Activated CD8-positive, alpha-beta T cell treated with anti-CD3 and anti-CD28 coated beads for 36 hours (primary cell): ENCODE measurements around the gene CLN6. TPM values are rescaled to one million over a fixed set of nuclear protein-coding genes. Genes with fewer than 3 reads are reported as not detected.

Experiments
- ATAC-seq: fragments of 200-7000 bp; cut with Tn5 transposase; one replicate; pipeline ENCODE4 v1.10.0; 2021; ENCODE audit warnings: mild to moderate bottlenecking, moderate library complexity
- CTCF ChIA-PET: fragments of 350-600 bp; sonication (Branson Sonifier 250); formaldehyde crosslinking; loops from one replicate; lab custom pipeline; 2021; ENCODE audit warnings: antibody characterized with exemption; lab: Charles Lee
- POLR2A ChIA-PET: fragments of 350-600 bp; sonication (Branson Sonifier 250); formaldehyde crosslinking; loops from one replicate; lab custom pipeline; 2021; ENCODE audit warnings: antibody characterized with exemption; lab: Charles Lee
- DNase-seq: peaks from one replicate; pipeline ENCODE4 v3.0.0-alpha.2; 2020
- H3K27ac Mint-ChIP-seq: one replicate; pipeline ENCODE4 v1.8.0; 2021; ENCODE audit warnings: mild to moderate bottlenecking, mixed read lengths
- H3K27me3 Mint-ChIP-seq: one replicate; pipeline ENCODE4 v1.8.0; 2021; ENCODE audit warnings: mixed read lengths
- H3K36me3 Mint-ChIP-seq: one replicate; pipeline ENCODE4 v1.8.0; 2021; ENCODE audit warnings: low read depth, mixed read lengths
- H3K4me1 Mint-ChIP-seq: one replicate; pipeline ENCODE4 v1.8.0; 2021; ENCODE audit warnings: low read depth, mixed read lengths
- H3K4me3 Mint-ChIP-seq: one replicate; pipeline ENCODE4 v1.8.0; 2021; ENCODE audit warnings: mild to moderate bottlenecking, moderate library complexity, mixed read lengths
- H3K9me3 Mint-ChIP-seq: one replicate; pipeline ENCODE4 v1.8.0; 2021; ENCODE audit warnings: mixed read lengths
- CTCF ChIP-seq: fragments of 200-600 bp; IDR thresholded peaks from one replicate; pipeline ENCODE4 v1.8.0; 2022; ENCODE audit warnings: antibody characterized with exemption, mild to moderate bottlenecking
- intact Hi-C: fragments of 100-400 bp; cut with micrococcal nuclease; formaldehyde crosslinking; loops from one replicate; pipeline ENCODE4 v1.10.0; 2022
- total RNA-seq, 2 experiments: library from RNA; stranded (reverse); gene quantifications; one replicate each; pipeline ENCODE4 v1.2.3, GENCODE V29; 2021

CLN6 gene
- total RNA-seq, 2 experiments from 2014 or later, result 43.1 to 47.2 TPM

- intact Hi-C loops, result no loop called here
- Mint-ChIP-seq H3K36me3 (no peaks in the 10 kb centered on the region), H3K27ac (no peak overlapping the region), H3K27me3 (no peaks in the 10 kb centered on the region), H3K9me3 (no peaks in the 10 kb centered on the region), H3K4me3 (no peak overlapping the region), H3K4me1 (no peaks in the 10 kb centered on the region)
- CTCF ChIA-PET, result no interaction called here
- ATAC-seq, result no peak
- DNase-seq, result no peak
- TF ChIP-seq CTCF, result no peak
- POLR2A ChIA-PET, result interaction anchor here (0.7 to 1.1 kb wide), 2 partner anchors 9 to 16 kb away, joined by 3 read pairs; no protein-coding TSS in a partner anchor
Measured at GRCh38 chr15:68201879-68202261, 27.7 kb downstream of the CLN6 start.

DNA sequence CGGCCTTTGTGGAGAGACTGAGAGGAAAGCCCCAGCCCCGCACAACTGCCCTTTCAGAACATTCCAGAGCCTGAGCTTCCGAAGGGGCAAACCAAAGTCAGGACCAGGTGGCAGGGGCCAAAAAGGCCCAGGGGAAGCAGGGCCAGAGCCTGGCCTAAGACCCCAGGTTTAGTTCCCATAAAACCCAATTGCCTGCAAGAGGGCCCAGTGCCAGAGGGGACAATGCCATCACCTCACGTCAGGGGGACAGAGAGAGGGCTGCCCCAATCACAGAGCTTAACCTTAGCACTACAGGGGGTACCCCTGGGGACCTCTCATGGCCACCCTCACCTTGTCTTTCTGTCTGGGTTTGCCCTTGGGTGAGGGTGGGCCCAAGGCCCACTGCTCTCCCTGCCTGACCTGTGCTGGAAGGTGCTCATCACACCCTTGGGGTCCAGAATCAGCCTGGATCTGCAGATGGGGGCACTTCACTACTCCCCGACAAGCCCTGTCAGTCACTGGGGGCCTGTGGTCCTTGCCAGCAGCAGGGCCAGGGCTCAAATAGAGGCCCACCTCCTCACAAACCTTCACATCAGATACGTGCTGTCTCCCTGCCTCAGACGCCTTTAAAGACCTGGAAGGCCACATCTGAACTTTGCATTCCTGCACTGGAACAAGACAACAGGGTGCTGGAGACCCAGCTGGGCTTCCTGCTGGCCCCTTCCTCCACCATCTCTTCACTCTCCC is 28.2 kb downstream of the CLN6 start:
- ChIA-PET CTCF (no interaction called here), POLR2A (interaction anchor here (0.7 to 1.1 kb wide), 2 partner anchors 8 to 15 kb away, joined by 3 read pairs; no protein-coding TSS in a partner anchor)
- no peak for TF ChIP-seq CTCF
- intact Hi-C loops, result no loop called here
- Mint-ChIP-seq H3K9me3 (no peaks in the 10 kb centered on the region), H3K36me3 (no peaks in the 10 kb centered on the region), H3K27ac (no peak overlapping the region), H3K4me3 (no peak overlapping the region), H3K27me3 (no peaks in the 10 kb centered on the region), H3K4me1 (no peaks in the 10 kb centered on the region)
- ATAC-seq (no peak), DNase-seq (no peak)

DNA sequence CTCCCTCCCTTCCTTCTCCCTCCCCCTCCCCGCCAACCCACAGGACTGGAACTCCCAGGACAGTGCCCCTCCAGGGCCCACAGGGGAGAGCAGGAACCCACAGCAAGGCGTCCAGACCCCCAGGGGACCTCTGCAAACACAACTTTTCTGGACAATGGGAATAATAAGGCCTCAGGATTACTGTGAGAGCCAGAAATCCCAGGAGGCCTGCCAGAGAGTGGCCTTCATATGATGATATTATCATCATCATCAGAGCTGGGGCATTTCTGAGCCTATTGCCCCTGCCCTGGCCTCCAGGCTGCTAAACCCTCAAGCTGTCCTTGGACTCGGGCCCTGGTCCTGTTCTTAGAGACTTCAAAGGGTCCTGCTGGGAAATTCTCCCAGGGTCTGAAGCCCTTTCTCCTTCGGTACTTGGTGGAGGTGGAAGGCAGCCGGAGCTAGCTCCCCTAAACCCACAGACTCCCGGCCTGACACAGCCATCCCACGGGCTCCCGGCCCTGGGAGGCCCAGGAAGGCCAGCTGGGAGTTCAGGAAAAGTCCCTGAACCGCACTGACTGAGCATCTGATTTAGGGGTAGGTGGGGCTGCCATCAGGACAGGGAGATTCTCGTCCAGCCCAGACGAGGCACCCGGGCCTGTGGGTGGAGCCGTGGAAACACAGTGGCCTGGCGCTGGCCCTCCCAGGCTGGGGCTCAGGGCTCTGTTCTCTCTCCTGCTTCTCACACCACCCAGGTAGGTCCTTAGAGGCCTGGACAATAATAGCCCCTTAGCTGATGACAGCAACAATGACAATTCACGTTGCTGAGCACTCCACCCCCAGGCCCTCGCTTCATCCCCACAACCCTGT is 29.3 kb downstream of the CLN6 start:
- Mint-ChIP-seq H3K36me3 (no peaks in the 10 kb centered on the region), H3K4me3 (no peak overlapping the region), H3K27me3 (no peaks in the 10 kb centered on the region), H3K27ac (no peak overlapping the region), H3K9me3 (no peaks in the 10 kb centered on the region), H3K4me1 (no peaks in the 10 kb centered on the region)
- ATAC-seq (no peak), DNase-seq (no peak)
- intact Hi-C loops, result no loop called here
- ChIA-PET CTCF (interaction anchor here (0.9 kb wide), 1 partner anchor 9 kb away, joined by 3 read pairs; no protein-coding TSS in a partner anchor), POLR2A (no interaction called here)
- no peak for TF ChIP-seq CTCF

DNA sequence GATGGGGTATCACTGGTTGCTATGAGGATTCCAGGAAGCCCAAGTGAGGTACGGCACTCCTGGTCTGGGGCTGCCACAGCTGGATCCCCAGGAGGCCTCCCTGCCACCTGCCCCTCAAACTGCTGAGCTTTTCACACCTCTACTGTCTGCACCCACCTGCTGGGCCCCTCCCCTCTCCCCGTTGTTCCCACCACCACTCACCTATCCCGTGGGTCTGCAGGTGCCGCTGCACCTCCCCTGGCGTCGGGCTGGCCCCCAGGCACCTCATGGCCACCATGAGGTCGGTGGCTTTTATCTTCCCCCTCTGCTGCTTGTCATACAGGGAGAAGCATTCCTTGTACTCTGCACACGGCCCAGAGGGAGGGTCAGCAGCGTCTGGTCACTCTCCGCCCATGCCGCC is 30.2 kb downstream of the CLN6 start:
- POLR2A ChIA-PET, result interaction anchor here (1.1 kb wide), 1 partner anchor 30 kb away, joined by 3 read pairs; the partner anchor contains the start of gene CLN6

More for the DNA sequence above, 30.2 kb downstream of the CLN6 start:
- no peaks in the 10 kb centered on the region for H3K9me3 Mint-ChIP-seq
- TF ChIP-seq CTCF, result no peak
- CTCF ChIA-PET, result interaction anchor here (1.0 kb wide), 1 partner anchor 11 kb away, joined by 3 read pairs; no protein-coding TSS in a partner anchor
- H3K4me1 Mint-ChIP-seq, result no peaks in the 10 kb centered on the region
- H3K27ac Mint-ChIP-seq, result no peak overlapping the region
- H3K4me3 Mint-ChIP-seq, result no peak overlapping the region
- H3K27me3 Mint-ChIP-seq, result no peaks in the 10 kb centered on the region
- no peak for ATAC-seq
- intact Hi-C loops, result no loop called here
- peaks cover 2% of the 10 kb centered on the region for H3K36me3 Mint-ChIP-seq
- DNase-seq, result no peak
